ENCODE measurements around the gene ZNF564.

GRCh38 chr19:12527034-12527836 is 24.0 kb downstream of the ZNF564 start:
- TF ChIP-seq EZH2 (IDR thresholded peaks at IDR 0.05; ENCODE audit: borderline replicate concordance, low read depth, low read length, severe bottlenecking), result no peak
- TF ChIP-seq POLR2AphosphoS5 (IDR thresholded peaks at IDR 0.05; ENCODE audit: insufficient read depth, low read depth, low read length), result no peak
- TF ChIP-seq POLR2A (IDR thresholded peaks at IDR 0.05; ENCODE audit: low read depth, low read length), result no peak
- no peak for TF ChIP-seq CTCF (IDR thresholded peaks at IDR 0.05; ENCODE audit: extremely low read depth in 1 of 2, insufficient read depth in 1 of 2, low read depth in 1 of 2, low read length in 2 of 2)
- no peak for TF ChIP-seq JUN (IDR thresholded peaks at IDR 0.05; ENCODE audit: borderline replicate concordance, insufficient read depth, insufficient read length, low read depth)
- TF ChIP-seq MAX (IDR thresholded peaks at IDR 0.05; ENCODE audit: insufficient read depth, insufficient read length), result no peak
- TF ChIP-seq GATA2 (IDR thresholded peaks at IDR 0.05; ENCODE audit: insufficient read depth, insufficient read length, low read depth, low read length), result no peak
- no peak for TF ChIP-seq MYC (IDR thresholded peaks at IDR 0.05; ENCODE audit: low read depth, low read length)

Data from endothelial cell of umbilical vein (primary cell).